Endothelial cell of umbilical vein (primary cell): ENCODE data around the gene LYSMD4. TPM values are rescaled to one million over a fixed set of nuclear protein-coding genes. Genes with fewer than 3 reads are reported as not detected.

Experiments used
- BruUV-seq: library from RNA; stranded (reverse); fragments of 400-500 nt; replicated peaks from 2 replicates; lab custom pipeline; 2021; lab: Mats Ljungman, UMichigan
- CTCF ChIA-PET: fragments of 300-600, 350-600 bp; sonication (Branson Sonifier 250); formaldehyde crosslinking; loops from one replicate; lab custom pipeline; 2021; ENCODE audit warnings: antibody characterized with exemption, inconsistent platforms; lab: Charles Lee
- POLR2A ChIA-PET: fragments of 300-600, 350-600 bp; sonication (Branson Sonifier 250); formaldehyde crosslinking; loops from one replicate; lab custom pipeline; 2021; ENCODE audit warnings: antibody characterized with exemption, inconsistent platforms; lab: Charles Lee
- DNase-seq: peaks from one replicate; pipeline ENCODE4 v3.0.0-alpha.2; 2011; ENCODE audit warnings: low read depth, low spot score
- FAIRE-seq: peaks from 2 replicates; lab custom pipeline; 2011; peaks lifted over from hg19 to GRCh38; lab: Jason Lieb, UNC
- H2AFZ ChIP-seq: 2 replicates; pipeline ENCODE4 v1.6.0; 2012; ENCODE audit warnings: low read depth, low read length, control low read depth, inconsistent platforms
- H3K27ac ChIP-seq: 2 replicates; pipeline ENCODE4 v1.5.1; 2011; ENCODE audit warnings: low read depth, mild to moderate bottlenecking, control low read depth, low read length, moderate library complexity; ENCODE audit not compliant: insufficient read depth
- H3K27me3 ChIP-seq, 2 experiments: 2 replicates each; pipeline versions ENCODE4 v1.6.0 to v1.6.1; 2011; ENCODE audit warnings: low read length in 2 of 2, mixed read lengths in 1 of 2; ENCODE audit not compliant: control insufficient read depth in 2 of 2, insufficient read depth in 2 of 2
- H3K36me3 ChIP-seq, 2 experiments: 2 replicates in 1 of 2; 3 replicates in 1 of 2; pipeline ENCODE4 v1.5.1; 2011; ENCODE audit warnings: low read length in 2 of 2, mild to moderate bottlenecking in 1 of 2, moderate library complexity in 1 of 2; ENCODE audit not compliant: control insufficient read depth in 2 of 2, insufficient read depth in 2 of 2; ENCODE audit errors: extremely low read depth in 1 of 2
- H3K4me1 ChIP-seq: 3 replicates; pipeline ENCODE4 v1.5.1; 2011; ENCODE audit warnings: mild to moderate bottlenecking, low read length; ENCODE audit not compliant: control insufficient read depth, insufficient read depth; ENCODE audit errors: extremely low read depth
- H3K4me2 ChIP-seq: 2 replicates; pipeline ENCODE4 v1.6.1; 2011; ENCODE audit warnings: low read length, control low read depth, mixed read lengths; ENCODE audit not compliant: insufficient read depth
- H3K4me3 ChIP-seq, 3 experiments: fragments of 200-600 bp in 1 of 3; sonication (generic), shearing (Covaris generic) in 1 of 3; replicated peaks in 1 of 3; 2 replicates each; pipeline ENCODE4 v1.5.1; 2011 to 2016; ENCODE audit warnings: control low read depth in 3 of 3, low read length in 3 of 3, mild to moderate bottlenecking in 2 of 3, inconsistent platforms in 1 of 3, low read depth in 1 of 3, moderate library complexity in 1 of 3; ENCODE audit not compliant: insufficient read depth in 1 of 3
- H3K79me2 ChIP-seq: 2 replicates; pipeline ENCODE4 v1.6.0; 2012; ENCODE audit warnings: low read length, inconsistent platforms; ENCODE audit not compliant: control insufficient read depth, insufficient read depth
- H3K9ac ChIP-seq: replicated peaks from 2 replicates; pipeline ENCODE3; 2011; ENCODE audit warnings: low read length, control low read depth; ENCODE audit not compliant: insufficient read depth; ENCODE audit errors: extremely low read depth
- H3K9me1 ChIP-seq: replicated peaks from 3 replicates; pipeline ENCODE4 v1.6.0; 2011; ENCODE audit warnings: mild to moderate bottlenecking, low read length; ENCODE audit not compliant: control insufficient read depth, insufficient read depth; ENCODE audit errors: extremely low read depth
- H3K9me3 ChIP-seq: replicated peaks from 2 replicates; pipeline ENCODE4 v1.5.1; 2012; ENCODE audit warnings: low read length, inconsistent platforms; ENCODE audit not compliant: control insufficient read depth, insufficient read depth
- H4K20me1 ChIP-seq: replicated peaks from 2 replicates; pipeline ENCODE3; 2011; ENCODE audit warnings: mild to moderate bottlenecking, low read length; ENCODE audit not compliant: control insufficient read depth, insufficient read depth; ENCODE audit errors: extremely low read depth
- EZH2 ChIP-seq: IDR thresholded peaks from 2 replicates; pipeline ENCODE4 v1.6.1; 2012; ENCODE audit warnings: borderline replicate concordance, low read depth, mild to moderate bottlenecking, moderate library complexity, low read length, inconsistent platforms; ENCODE audit not compliant: severe bottlenecking
- FOS ChIP-seq: IDR thresholded peaks from 2 replicates; pipeline ENCODE4 v1.6.1; 2011; ENCODE audit warnings: mild to moderate bottlenecking, low read length, moderate library complexity, borderline replicate concordance; ENCODE audit not compliant: insufficient read depth
- GATA2 ChIP-seq: IDR thresholded peaks from 2 replicates; pipeline ENCODE4 v1.7.0; 2011; ENCODE audit warnings: low read depth, mild to moderate bottlenecking, moderate library complexity, mixed read lengths, low read length; ENCODE audit not compliant: insufficient read length, insufficient read depth
- JUN ChIP-seq: IDR thresholded peaks from 2 replicates; pipeline ENCODE4 v1.6.1; 2011; ENCODE audit warnings: borderline replicate concordance, low read depth; ENCODE audit not compliant: insufficient read length, insufficient read depth
- MYC ChIP-seq: IDR thresholded peaks from one replicate; pipeline ENCODE4 v1.6.1; 2011; ENCODE audit warnings: mild to moderate bottlenecking, low read depth, low read length
- POLR2A ChIP-seq: IDR thresholded peaks from 2 replicates; pipeline ENCODE4 v1.6.1; 2012; ENCODE audit warnings: low read depth, mild to moderate bottlenecking, control low read depth, low read length
- POLR2AphosphoS5 ChIP-seq: IDR thresholded peaks from 2 replicates; pipeline ENCODE4 v1.6.1; 2012; ENCODE audit warnings: low read depth, mild to moderate bottlenecking, control low read depth, low read length, moderate library complexity; ENCODE audit not compliant: insufficient read depth
- dilution Hi-C: fragments of 300-500 bp; cut with MboI; formaldehyde crosslinking; loops from one replicate; pipeline ENCODE4 v1.15.0; 2019; ENCODE audit warnings: low sequenced_read_pairs; ENCODE audit not compliant: extremely low pct_ligation_motif_present
- intact Hi-C: fragments of 100-400 bp; cut with micrococcal nuclease; formaldehyde crosslinking; loops from one replicate; pipeline ENCODE4 v1.10.0; 2022
- polyA plus RNA-seq, 4 experiments: library from polyadenylated mRNA; depleted of rRNA in 3 of 4; stranded (reverse) in 3 of 4; unstranded in 1 of 4; fragments of >200 nt; gene quantifications; 2 replicates each; pipeline versions ENCODE4 v1.2.1 to v1.2.3, GENCODE V29; 2011 to 2012; ENCODE audit warnings: missing spikeins in 1 of 4
- total RNA-seq: library from RNA; stranded (reverse); gene quantifications from 2 replicates; pipeline ENCODE4 v1.2.3, GENCODE V29; 2021
- TF ChIP-seq, protein P1 (sequence below): IDR thresholded peaks from 2 replicates; pipeline ENCODE4 v1.6.1; 2011; ENCODE audit not compliant: insufficient read depth, insufficient read length
- TF ChIP-seq, protein P2 (sequence below), 2 donors: IDR thresholded peaks; 1 replicate in 1 of 2; 2 replicates in 1 of 2; pipeline ENCODE4 v1.5.1; 2011; ENCODE audit warnings: low read length in 2 of 2, mild to moderate bottlenecking in 2 of 2, moderate library complexity in 2 of 2, control low read depth in 1 of 2, inconsistent platforms in 1 of 2, low read depth in 1 of 2; ENCODE audit not compliant: insufficient read depth in 1 of 2; ENCODE audit errors: extremely low read depth in 1 of 2

Gene LYSMD4
- total and polyA plus RNA-seq, 2 donors (not counting 3 experiments of a cell fraction or from before 2014, with no cell fraction given) = 7.0 to 7.1 TPM

DNA sequence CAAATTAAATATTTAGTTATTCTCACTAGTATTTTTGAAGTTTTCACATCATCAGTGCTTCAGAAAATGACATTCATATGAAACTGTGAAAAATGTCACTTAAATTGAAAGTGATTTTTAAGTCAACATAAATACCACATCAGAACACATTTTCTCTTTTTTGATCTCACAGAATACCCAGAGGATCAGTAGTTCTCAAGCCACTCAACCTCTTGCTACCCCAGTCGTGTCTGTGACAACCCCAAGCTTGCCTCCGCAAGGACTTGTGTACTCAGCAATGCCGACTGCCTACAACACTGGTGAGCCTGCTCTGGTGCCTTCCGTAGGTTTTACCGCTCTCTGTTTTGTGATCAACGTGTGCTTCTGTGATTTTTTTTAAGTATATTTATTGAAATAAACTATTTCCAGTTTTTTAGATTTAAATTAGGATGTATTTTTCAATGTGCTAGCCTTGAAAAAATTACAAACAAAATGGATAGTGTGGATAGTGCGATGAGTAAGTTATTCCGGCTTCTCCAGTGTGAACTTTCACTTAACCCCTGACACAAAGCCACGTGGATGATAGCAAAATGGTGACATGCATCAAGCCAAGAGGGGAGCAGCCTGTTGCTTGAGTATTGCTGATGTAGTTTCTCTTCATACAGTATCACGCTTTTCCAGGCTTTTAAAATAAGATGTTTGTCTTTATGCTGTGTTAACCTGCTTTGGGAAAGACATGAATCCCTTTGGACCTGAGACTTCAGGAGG, 26.5 kb downstream of the LYSMD4 start:
- no peak overlapping the region for H2AFZ ChIP-seq
- no peak for DNase-seq
- no peaks in the 10 kb centered on the region for H3K9me3 ChIP-seq
- ChIA-PET CTCF (interaction anchor here (0.8 to 6.1 kb wide), 6 partner anchors 23 to 434 kb away, joined by 3 to 230 read pairs (median 6); no protein-coding TSS in a partner anchor), POLR2A (no interaction called here)
- peak overlapping the region; percentile 60 for H3K27ac ChIP-seq
- BruUV-seq = no TSS peak
- dilution Hi-C loops = loop anchor here (25.0 kb wide), 1 partner anchor 419 kb away; no protein-coding TSS in a partner anchor
- H3K9ac ChIP-seq = no peak overlapping the region
- H3K9me1 ChIP-seq = no peaks in the 10 kb centered on the region
- intact Hi-C loops = no loop called here
- TF ChIP-seq POLR2AphosphoS5 (no peak), EZH2 (no peak), MYC (no peak), GATA2 (no peak), POLR2A (no peak), JUN (no peak), FOS (no peak)
- TF ChIP-seq, protein P1, sequence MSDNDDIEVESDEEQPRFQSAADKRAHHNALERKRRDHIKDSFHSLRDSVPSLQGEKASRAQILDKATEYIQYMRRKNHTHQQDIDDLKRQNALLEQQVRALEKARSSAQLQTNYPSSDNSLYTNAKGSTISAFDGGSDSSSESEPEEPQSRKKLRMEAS = no peak
- TF ChIP-seq, protein P2, sequence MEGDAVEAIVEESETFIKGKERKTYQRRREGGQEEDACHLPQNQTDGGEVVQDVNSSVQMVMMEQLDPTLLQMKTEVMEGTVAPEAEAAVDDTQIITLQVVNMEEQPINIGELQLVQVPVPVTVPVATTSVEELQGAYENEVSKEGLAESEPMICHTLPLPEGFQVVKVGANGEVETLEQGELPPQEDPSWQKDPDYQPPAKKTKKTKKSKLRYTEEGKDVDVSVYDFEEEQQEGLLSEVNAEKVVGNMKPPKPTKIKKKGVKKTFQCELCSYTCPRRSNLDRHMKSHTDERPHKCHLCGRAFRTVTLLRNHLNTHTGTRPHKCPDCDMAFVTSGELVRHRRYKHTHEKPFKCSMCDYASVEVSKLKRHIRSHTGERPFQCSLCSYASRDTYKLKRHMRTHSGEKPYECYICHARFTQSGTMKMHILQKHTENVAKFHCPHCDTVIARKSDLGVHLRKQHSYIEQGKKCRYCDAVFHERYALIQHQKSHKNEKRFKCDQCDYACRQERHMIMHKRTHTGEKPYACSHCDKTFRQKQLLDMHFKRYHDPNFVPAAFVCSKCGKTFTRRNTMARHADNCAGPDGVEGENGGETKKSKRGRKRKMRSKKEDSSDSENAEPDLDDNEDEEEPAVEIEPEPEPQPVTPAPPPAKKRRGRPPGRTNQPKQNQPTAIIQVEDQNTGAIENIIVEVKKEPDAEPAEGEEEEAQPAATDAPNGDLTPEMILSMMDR (IDR thresholded peaks at IDR 0.05; ENCODE audit: extremely low read depth in 1 of 2, insufficient read depth in 1 of 2, low read depth in 1 of 2, low read length in 2 of 2) = no peak
- no peaks in the 10 kb centered on the region for H3K79me2 ChIP-seq
- H3K4me1 ChIP-seq = peaks cover 47% of the 10 kb centered on the region
- H3K4me3 ChIP-seq = no peak overlapping the region
- H3K36me3 ChIP-seq = peaks cover 0 to 9% of the 10 kb centered on the region in 2 experiments
- no peaks in the 10 kb centered on the region for H3K27me3 ChIP-seq
- no peaks in the 10 kb centered on the region for H4K20me1 ChIP-seq
- H3K4me2 ChIP-seq = peak overlapping the region; percentile 19
- FAIRE-seq = no peak
